ENCODE data around the gene TNRC6A.
"Not testable (repeated sequence)": the region's sequence is repeated elsewhere in the genome, so short reads cannot be mapped to it uniquely, and the experiment has no call there.

TNRC6A gene

DNA sequence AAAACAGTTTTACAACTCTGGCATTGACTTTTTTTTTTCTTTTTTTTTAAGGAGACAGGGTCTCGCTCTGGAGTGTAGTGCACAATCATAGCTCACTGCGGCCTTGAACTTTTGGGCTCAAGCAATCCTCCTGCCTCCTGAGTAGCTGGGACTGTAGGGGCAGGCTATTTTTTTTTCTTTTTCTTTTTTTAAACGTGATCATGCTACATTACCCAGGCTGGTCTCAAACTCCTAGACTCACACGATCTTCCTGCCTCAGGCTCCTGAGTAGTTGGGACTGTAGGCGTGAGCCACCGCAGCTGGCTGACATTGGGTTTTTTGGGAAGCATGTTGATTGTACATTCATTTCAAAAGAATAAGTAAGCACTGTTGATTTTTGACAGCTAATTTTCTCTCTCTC, 32.1 kb downstream of the TNRC6A start:
- FAIRE-seq, result no peak

DNA sequence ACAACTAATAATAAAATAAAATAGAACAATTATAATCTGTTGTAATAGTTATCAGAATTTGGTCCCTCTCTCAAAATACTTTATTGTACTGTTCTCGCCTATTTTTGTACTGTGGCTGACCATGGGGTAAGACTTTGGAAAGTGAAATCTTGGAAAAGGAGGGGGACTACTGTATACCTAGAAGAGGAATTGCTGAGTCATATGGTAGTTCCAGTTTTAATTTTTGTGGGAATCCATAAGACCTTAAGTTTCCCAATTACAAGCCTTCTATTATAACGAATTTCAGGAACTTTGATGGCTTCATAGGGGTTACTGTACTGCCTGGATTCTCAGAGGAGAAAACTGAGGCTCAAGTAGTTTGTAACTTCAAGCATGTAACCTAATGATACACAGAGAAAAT, 35.5 kb downstream of the TNRC6A start:
- no peak for FAIRE-seq

DNA sequence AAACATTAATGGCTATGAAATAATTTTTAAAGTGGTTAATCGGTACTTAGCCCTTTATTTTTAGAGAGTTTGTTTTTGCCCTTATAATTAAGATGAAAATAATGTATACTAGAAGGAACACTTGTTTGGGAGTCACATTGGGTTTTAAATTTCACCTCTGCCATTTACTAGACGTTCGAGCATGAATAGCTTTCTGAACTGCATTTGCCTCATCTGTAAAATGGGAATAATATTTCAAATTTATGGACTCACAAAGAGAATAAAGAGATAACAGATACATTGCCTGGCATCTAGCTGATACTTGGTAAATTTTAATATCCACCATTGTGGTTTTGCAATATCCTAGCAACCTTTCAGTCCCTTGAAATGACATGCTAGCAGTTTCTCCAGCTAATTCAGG, 36.6 kb downstream of the TNRC6A start:
- no peak for FAIRE-seq

DNA sequence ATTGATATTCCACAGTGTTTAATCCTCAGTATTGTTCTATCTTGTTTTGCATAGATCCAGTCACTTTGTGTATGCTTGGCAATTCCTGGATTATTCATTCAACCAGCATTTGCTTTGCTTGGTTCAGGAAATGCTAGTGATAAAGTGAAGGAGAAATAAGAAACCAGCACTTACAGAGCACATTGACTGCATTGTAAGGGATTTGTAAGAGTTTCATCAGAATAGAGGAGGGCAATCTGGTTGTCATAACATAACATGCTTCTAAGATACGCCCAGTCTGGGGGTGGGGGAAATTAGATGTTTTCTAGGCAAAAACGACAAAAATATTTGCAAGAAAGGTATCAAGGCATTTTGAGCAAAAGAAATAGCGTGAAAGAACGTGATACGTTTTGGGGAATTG, 40.4 kb downstream of the TNRC6A start:
- FAIRE-seq, result no peak

DNA sequence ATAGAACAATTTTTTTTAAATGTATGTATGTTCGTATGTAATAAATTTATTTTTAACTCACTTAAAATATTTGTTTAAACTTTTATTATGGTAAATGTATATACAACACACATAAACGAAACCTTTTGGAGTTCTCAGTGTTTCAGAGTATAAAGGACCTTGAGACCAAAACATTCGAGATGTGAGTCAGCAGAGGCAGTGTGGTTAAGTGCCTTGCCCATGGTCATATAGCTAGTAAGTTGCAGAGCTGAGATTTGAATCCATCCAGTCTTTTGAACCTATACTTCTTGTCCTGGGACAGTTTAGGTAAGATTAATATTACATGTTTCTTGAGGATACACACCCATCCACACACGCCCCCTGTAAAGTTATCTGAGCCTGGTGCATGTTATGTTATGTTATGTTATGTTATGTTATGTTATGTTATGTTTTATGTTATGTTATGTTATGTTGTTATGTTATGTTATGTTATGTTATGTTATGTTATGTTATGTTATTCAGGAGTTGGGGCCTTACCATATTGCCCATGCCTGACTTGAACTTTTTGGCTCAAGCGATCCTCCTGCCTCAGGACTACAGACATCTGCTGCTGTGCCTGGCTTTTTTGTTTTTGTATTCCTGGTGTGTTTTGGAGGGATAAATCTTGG, 41.8 kb downstream of the TNRC6A start:
- peak; percentile 55 for FAIRE-seq

DNA sequence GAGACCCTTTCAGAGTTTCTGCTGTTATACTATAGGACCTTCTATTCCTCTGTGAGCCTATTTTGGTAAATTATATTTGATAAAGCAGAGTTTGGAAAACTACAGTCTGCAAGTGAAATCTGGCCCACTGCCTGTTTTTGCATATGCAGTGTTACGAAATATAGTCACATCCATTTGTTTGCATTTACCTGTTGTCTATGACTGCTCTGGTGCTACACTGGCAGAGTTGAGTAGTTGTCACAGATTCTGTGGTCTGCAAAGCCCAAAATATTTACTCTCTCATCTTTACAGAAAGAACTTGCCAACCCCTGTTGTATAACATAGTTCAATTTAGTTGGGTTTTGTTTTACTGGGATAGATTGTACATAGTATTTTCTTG, 42.3 kb downstream of the TNRC6A start:
- FAIRE-seq, result no peak

DNA sequence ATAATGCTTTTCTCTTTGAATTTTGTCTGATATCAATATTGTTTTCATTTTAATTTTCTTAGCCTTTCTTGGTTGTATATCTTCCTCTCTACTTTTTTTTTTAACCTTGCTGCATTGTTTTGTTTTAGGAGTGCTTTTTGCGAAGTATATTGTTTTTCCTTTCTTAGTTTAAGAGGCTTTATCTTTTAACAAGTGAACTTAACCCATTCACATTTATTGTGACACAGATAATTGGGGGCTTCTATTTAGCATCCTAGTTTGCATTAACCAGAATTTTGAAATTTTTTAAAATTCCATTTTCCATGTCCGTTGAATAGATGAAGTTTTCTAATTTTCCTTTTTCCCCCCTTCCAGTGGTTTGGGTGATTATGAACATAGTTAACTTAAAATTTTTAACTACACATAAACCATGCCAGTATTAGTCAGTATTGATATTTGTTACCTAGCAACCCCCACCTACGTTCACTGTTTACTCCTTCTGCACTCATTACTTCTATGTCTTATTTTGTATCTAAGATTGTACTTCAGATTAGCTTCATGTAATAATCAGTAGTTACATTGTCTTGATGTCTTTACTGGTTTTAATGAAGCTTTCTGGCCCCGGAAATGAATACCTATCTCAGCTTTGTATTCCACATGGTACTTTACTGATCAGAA, 44.4 kb downstream of the TNRC6A start:
- no peak for FAIRE-seq

DNA sequence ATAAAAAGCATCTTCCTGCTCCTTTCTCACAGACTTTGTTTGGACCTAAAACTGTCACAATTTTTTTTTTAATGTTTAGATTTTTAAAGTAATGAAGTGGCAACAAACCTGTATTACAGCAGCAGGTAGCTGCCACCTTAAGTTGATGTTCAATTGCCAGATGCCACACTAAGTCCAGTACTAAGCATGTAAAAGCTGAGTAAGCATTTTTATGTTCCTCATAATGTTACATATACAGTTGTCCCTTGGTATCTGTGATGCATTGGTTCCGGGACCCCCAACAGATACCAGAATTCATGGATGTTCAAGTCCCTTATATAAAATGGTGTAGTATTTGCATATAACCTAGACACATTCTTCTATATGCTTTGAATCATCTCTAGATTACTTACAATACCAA, 45.1 kb downstream of the TNRC6A start:
- no peak for FAIRE-seq

DNA sequence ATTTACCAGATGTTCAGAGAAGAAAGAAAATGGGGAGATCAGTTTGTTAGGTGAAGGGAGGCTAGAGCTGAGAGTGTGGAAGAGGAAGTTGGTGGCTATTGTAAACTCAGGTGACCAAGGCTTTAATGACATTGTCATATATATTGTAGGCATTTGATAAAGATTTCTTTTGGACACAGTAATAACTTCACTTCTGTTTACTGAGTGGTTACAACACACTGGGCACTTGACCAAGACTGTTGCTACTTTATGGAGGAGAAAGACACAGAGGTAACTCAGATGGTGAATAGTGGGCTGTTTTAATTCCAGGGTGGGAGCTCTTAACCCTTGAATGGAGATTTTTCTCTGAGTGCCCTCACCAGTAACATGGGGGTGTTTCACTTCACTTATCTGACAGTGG, 46.0 kb downstream of the TNRC6A start:
- FAIRE-seq, result no peak

DNA sequence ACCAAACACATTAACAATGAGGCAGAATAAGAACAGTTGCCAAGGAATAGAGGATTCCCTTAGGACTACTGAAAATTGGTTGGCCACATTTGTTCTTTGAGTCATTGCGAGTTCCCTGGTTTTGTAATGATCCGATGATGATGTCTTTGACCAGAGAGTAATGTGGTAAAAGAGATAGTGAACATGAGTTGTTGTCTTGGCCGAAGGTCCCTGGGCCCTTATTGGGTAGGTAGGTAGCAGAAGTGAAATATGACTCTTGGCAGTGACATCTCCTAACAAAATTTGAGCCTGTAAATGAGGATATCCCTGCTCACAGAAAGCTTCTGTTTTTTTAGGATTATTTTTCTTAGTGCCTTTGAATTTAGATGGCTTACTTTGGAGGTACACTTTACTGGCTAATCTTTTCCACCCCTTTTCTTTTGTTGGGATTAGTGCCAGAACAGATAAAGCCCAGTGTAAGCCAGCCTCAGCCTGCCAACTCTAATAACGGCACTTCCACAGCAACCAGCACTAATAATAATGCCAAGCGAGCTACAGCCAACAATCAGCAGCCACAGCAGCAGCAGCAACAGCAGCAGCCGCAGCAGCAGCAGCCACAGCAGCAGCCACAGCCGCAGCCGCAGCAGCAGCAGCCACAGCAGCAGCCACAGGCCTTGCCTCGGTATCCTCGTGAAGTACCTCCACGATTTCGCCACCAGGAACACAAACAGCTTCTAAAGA, 47.2 kb downstream of the TNRC6A start:
- no peak for FAIRE-seq

DNA sequence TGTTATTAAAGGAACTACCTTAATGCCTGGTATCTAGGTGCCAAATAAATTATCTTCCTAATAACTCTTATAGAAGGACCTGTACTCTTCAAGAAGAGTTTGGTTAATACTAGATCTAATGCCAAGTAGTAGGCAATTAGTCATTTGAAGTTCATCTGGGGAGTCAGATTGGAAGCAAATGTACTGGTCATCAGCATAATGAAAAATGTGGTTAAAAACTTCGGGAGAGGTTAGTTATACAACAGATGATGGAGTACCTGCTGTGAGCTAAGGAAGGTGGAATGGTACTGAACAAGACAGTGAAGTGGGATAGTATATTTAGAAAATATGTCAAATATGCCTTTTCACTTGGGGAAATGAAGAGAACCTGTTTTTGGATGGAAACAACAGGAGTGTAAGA, 49.2 kb downstream of the TNRC6A start:
- FAIRE-seq, result no peak

DNA sequence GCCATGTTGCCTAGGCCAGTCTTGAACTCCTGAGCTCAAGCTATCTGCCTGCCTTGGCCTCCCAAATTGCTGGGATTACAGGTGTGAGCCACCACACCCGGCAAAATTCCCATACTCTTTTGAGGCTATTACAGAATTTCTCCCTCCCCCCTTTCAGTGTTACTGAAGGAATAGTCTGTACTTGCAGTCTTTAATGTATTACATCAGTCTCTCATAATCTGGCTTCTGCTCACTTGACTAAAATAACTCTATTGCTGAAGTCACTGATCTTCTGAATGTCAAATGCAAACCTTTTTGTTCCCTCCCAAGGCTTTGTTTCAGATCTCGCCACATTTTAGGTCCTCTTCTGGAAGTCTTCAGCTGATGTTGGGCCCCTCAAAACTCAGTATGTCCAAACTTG, 51.8 kb downstream of the TNRC6A start:
- no peak for FAIRE-seq

DNA sequence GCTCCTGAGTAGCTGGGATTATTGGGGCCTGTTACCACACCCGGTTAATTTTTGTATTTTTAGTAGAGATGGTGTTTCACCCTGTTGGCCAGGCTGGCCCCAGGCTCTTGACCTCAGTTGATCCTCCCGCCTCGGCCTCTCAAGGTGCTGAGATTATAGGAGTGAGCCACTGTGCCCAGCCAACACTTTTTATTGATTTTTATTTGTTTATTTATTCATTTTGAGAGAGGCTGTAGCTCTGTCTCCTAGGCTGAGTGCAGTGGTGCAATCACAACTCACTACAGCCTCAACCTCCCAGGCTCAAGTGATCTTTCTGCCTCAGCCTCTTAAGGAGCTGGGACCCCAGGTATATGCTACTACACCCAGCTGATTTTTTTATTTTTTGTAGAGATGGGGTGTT, 54.7 kb downstream of the TNRC6A start:
- FAIRE-seq, result no peak

DNA sequence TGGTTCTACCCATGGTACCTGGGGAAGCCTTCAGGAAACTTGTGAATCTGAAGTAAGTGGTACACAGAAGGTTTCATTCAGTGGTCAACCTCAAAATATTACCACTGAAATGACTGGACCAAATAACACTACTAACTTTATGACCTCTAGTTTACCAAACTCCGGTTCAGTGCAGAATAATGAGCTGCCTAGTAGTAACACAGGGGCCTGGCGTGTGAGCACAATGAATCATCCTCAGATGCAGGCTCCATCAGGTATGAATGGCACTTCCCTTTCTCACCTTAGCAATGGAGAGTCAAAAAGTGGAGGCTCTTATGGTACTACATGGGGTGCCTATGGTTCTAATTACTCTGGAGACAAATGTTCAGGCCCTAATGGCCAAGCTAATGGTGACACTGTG, 60.4 kb downstream of the TNRC6A start:
- FAIRE-seq, result no peak

DNA sequence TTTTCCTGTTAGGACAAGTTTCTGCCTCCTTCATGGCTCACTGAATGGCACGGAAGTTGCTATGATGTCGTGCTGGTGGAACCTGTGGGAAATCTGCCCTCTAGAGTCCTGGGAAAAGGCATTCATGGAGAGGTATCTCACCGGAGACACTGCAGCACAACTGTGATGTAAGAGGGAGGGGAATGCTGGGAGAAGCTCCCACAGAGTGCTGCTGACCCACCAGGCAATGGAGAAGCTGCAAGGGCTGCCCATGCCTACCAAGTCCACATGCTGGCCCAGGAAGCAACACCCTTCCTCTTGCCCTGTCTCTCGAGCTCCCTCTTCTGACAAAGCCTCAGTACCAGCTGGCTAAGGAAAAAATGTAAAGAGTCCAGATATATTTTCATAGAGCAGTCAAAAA, 71.1 kb downstream of the TNRC6A start:
- FAIRE-seq, result no peak

DNA sequence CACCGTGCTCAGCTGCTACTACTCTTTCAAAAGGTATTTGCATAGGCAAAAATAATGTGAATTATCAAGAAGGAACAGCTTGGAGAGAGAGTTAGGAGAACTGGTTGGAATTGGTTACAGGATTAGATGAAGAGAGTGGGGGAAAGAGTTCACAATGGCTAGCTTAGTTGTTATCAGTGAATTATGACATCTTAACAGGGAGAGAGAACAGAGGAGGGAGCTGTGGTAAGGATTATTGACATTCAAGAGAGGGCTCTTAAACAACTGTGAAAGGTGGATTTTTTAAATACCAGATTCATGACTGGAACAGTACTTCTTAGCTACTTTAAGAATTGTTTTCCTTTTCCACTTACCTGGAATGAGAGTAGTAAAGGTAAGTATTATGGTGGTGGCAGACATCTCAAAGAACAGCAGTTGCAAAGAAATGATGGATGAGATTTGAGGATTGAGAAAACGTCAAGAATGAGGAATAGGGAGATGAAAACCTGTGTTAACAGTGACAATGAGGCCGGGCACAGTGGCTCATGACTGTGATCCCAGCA, 72.4 kb downstream of the TNRC6A start:
- no peak for FAIRE-seq

DNA sequence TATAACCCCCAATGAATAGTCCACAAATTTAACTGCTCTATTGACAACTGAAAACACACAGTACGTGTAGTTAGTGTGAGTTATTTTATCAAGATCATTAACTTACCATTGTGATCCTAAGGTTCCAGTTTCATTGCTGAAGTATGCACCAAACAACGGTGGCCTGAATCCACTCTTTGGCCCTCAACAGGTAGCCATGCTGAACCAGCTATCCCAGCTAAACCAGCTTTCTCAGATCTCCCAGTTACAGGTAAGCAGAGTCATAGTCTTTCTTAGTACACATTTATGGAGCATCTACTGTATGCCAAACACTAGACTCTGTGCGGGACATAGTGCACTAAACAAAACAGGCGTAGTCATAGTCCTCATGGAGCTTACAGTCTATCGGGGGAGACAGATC, 76.0 kb downstream of the TNRC6A start:
- FAIRE-seq, result no peak

DNA sequence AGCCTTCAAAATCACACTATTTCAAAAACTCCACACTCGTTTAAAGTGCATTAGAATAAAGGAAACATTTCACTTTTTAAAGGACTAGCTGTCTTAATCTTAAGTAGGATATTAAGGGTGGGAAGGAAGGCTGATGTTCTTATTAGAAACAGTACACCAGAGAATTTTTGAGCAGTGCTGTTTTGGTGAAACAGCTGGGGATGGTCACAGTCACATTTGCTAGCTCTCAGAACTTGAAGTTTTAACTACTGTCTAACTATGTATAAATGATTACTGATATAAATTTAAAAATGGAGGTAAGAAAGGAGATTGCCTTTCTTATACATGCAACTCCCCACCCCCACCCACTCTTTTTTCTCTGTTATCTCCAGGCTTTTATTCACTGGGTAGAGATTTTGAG, 77.8 kb downstream of the TNRC6A start:
- no peak for FAIRE-seq

DNA sequence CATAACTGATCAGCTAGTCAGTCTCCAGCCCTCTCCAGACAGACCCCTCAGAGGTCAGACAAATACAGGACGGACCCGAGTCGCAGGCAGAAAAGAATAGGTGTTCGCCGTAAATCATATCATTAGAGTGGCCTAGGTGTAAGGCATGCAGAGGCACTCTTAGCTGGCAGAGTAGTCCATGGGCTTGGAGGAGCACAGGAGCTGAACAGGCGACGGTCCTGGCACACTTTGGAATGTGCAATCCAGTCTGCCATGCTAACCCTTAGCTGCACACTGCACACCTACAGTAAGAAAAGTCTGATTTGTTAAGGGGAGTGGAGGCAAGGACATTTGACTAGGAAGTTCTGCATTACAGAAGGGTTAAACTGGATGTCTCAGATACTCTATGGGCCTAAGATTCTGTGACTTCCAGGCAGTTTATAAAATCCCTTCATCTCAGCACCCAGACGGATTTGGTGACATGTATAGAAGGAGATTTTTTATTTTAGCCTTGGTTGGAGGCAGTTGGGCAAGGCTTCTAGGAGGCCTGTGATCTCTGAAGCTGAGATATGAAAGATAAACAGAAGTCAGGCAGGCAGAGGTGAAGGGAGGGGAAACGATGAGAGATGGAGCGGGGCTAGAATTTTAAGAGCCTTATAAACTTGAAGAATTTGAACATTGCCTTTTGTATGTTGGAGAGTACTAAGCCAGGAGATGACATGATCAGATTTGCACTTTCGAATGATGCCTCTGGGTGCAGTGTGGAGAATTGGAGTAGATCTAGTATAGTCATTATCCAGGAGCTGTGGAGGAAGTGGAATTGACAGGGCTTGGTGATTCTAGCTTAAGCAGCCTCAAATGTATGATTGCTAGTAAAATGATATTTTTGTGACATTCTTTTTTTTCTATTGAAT, 81.7 kb downstream of the TNRC6A start:
- no peak for FAIRE-seq

DNA sequence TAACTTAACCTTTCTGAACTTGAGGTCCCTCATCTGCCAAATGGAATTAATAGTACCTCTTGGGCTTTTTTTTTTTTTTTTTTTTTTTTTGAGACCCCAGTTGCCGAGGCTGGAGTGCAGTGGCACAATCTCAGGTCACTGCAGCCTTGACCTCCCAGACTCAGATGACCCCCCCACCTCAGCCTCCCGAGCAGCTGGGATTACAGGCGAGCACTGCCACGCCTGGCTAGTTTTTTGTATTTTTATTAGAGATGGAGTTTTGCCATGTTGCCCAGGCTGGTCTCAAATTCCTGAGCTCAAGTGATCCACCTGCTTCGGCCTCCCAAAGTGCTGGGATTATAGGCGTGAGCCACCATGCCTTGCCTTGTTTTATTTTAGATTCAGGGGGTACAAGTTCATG, 83.4 kb downstream of the TNRC6A start:
- FAIRE-seq, result not testable (repeated sequence)

DNA sequence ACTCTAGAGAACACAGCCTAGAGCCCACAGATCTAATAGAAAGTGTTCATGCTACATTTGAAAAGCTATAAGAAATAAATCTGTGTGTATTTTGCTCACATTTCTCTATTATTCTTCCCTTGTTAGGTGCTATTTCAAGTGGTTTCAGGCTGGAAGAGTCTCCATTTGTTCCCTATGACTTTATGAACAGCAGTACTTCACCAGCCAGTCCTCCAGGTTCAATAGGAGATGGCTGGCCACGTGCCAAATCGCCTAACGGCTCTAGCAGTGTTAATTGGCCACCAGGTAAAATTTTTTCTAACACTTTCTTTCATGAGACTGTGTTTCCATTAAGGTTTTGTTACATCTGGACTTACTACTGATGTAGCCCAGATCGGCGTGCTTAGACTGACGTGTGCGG, 85.6 kb downstream of the TNRC6A start:
- FAIRE-seq, result no peak

DNA sequence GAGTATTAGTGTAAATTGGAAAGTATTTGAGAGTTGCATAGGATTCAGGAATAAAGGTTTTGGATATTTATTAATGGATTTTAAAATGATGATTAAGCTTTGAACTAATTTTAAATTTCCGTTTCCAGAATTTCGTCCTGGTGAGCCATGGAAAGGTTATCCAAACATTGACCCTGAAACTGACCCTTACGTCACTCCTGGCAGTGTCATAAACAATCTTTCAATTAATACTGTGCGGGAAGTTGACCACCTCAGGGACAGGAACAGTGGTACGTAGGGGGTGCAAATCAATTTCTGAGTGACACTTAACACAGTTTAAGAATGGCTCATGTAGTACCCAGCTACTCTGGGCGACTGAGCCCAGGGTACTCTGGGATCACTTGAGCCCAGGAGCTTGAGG, 87.2 kb downstream of the TNRC6A start:
- no peak for FAIRE-seq

DNA sequence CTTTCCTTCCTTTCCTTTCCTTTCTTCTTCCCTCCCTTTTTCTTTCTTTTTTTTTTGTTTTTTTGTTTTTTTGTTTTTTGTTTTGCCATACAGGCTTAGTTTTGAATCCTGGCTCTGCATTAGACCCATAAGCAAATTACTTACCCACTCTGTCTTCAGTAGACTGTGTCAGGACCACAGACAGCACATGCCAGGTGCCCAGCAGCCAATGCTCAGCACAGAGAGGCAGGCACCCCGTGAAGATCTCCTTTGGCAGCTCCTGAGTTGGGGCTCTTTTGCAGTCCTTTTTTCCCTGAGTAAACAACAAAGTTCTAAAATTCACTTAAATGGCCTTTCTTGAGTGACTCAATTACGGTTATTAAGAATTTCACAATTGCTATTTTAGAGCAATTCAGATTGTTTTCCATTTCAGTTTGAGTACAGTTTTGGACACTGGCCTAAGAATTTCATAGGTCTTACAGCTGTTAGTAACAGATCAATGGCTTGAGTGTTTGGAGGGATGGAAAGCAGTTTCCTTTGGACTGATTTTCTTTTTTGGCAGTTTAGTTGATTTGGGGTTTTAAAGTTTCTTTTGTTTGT, 90.1 kb downstream of the TNRC6A start:
- no peak for FAIRE-seq

All from G401.6 (cell line).